ENCODE data around the gene JADE1. TPM values are rescaled to one million over a fixed set of nuclear protein-coding genes. Genes with fewer than 3 reads are reported as not detected.

JADE1 gene
- polyA plus RNA-seq, 4 donors = 42.1 to 49.0 (median 47.0) TPM

- DNase-seq (ENCODE audit: low read depth in 4 of 4, low spot score in 3 of 4) = peak in 1 of 4 donors; percentile 38
These were observed 901 bp downstream of the JADE1 start for GRCh38 chr4:128810331-128810870.

GRCh38 chr4:128810871-128811570 is 1.5 kb downstream of the JADE1 start:
- DNase-seq (ENCODE audit: low read depth in 4 of 4, low spot score in 3 of 4) = peak; percentile 72 to 80 (median 74)

- peak in 2 of 4 donors; percentile 73 for DNase-seq (ENCODE audit: low read depth in 4 of 4, low spot score in 3 of 4)
These were observed 2.3 kb downstream of the JADE1 start for GRCh38 chr4:128811571-128812441.

- DNase-seq (ENCODE audit: low read depth in 4 of 4, low spot score in 3 of 4) = peak in 1 of 4 donors; percentile 52
These were observed 3.1 kb downstream of the JADE1 start for GRCh38 chr4:128812442-128813235.

GRCh38 chr4:128813965-128814364 is 4.5 kb downstream of the JADE1 start:
- no peak for DNase-seq (ENCODE audit: low read depth in 4 of 4, low spot score in 3 of 4)

GRCh38 chr4:128818442-128818841 is 8.9 kb downstream of the JADE1 start:
- DNase-seq (ENCODE audit: low read depth in 4 of 4, low spot score in 3 of 4) = no peak

- DNase-seq (ENCODE audit: low read depth in 4 of 4, low spot score in 3 of 4) = no peak
These were observed 9.7 kb downstream of the JADE1 start for GRCh38 chr4:128819082-128819742.

- no peak for DNase-seq (ENCODE audit: low read depth in 4 of 4, low spot score in 3 of 4)
These were observed 11.2 kb downstream of the JADE1 start for GRCh38 chr4:128820671-128821070.

- DNase-seq (ENCODE audit: low read depth in 4 of 4, low spot score in 3 of 4) = no peak
These were observed 11.7 kb downstream of the JADE1 start for GRCh38 chr4:128821151-128821550.

GRCh38 chr4:128823025-128823661 is 13.6 kb downstream of the JADE1 start:
- no peak for DNase-seq (ENCODE audit: low read depth in 4 of 4, low spot score in 3 of 4)

GRCh38 chr4:128825226-128825625 is 15.7 kb downstream of the JADE1 start:
- DNase-seq (ENCODE audit: low read depth in 4 of 4, low spot score in 3 of 4) = no peak

GRCh38 chr4:128827296-128827695 is 17.8 kb downstream of the JADE1 start:
- DNase-seq (ENCODE audit: low read depth in 4 of 4, low spot score in 3 of 4) = no peak

GRCh38 chr4:128830906-128831503 is 21.5 kb downstream of the JADE1 start:
- DNase-seq (ENCODE audit: low read depth in 4 of 4, low spot score in 3 of 4) = no peak

GRCh38 chr4:128831531-128832242 is 22.2 kb downstream of the JADE1 start:
- DNase-seq (ENCODE audit: low read depth in 4 of 4, low spot score in 3 of 4) = no peak

GRCh38 chr4:128832243-128832625 is 22.7 kb downstream of the JADE1 start:
- no peak for DNase-seq (ENCODE audit: low read depth in 4 of 4, low spot score in 3 of 4)

- DNase-seq (ENCODE audit: low read depth in 4 of 4, low spot score in 3 of 4) = no peak
These were observed 26.2 kb downstream of the JADE1 start for GRCh38 chr4:128835498-128836222.

GRCh38 chr4:128837198-128837597 is 27.7 kb downstream of the JADE1 start:
- no peak for DNase-seq (ENCODE audit: low read depth in 4 of 4, low spot score in 3 of 4)

GRCh38 chr4:128837679-128838078 is 28.2 kb downstream of the JADE1 start:
- DNase-seq (ENCODE audit: low read depth in 4 of 4, low spot score in 3 of 4) = no peak

Measured in right renal pelvis (tissue), 4 donors.